GM12878 (cell line): ENCODE data around the gene TRIM26. TPM values are rescaled to one million over a fixed set of nuclear protein-coding genes. Genes with fewer than 3 reads are reported as not detected.

Experiments
- ATAC-seq: fragments of 200-7000 bp; cut with Tn5 transposase; 3 replicates; pipeline ENCODE4 v1.9.1; 2020; ENCODE audit warnings: mild to moderate bottlenecking, moderate library complexity
- BruUV-seq: library from RNA; stranded (reverse); fragments of 400-500 nt; replicated peaks from 2 replicates; lab custom pipeline; 2021; lab: Mats Ljungman, UMichigan
- CTCF ChIA-PET: fragments of 300-600 bp; sonication (Branson Sonifier 250); formaldehyde crosslinking; extraction: SDS; loops from one replicate; lab custom pipeline; 2021; ENCODE audit warnings: inconsistent platforms; lab: Yijun Ruan, JAX
- POLR2A ChIA-PET: fragments of 350-600 bp; formaldehyde crosslinking; extraction: SDS; loops from one replicate; lab custom pipeline; 2021; ENCODE audit warnings: inconsistent platforms; lab: Charles Lee
- RAD21 ChIA-PET: fragments of 300-600 bp; sonication (Branson Sonifier 250); formaldehyde crosslinking; loops from one replicate; lab custom pipeline; 2023; ENCODE audit warnings: antibody characterized with exemption; ENCODE audit not compliant: unreplicated experiment; lab: Charles Lee
- SMC1A ChIA-PET: fragments of 300-600 bp; sonication (Branson Sonifier 250); formaldehyde crosslinking; loops from one replicate; lab custom pipeline; 2023; ENCODE audit not compliant: unreplicated experiment, uncharacterized antibody; lab: Charles Lee
- DNase-seq: peaks from one replicate; pipeline ENCODE4 v3.0.0-alpha.2; 2011; ENCODE audit warnings: low read depth, low spot score
- FAIRE-seq: peaks from 3 replicates; lab custom pipeline; 2011; peaks lifted over from hg19 to GRCh38; lab: Jason Lieb, UNC
- H2AFZ ChIP-seq: 2 replicates; pipeline ENCODE4 v1.6.0; 2011; ENCODE audit warnings: low read depth, low read length, control low read depth; ENCODE audit not compliant: control insufficient read depth
- H3K27ac ChIP-seq: 2 replicates; pipeline ENCODE4 v1.5.1; 2011; ENCODE audit warnings: control low read depth; ENCODE audit not compliant: control insufficient read depth, insufficient read depth
- H3K27me3 ChIP-seq, 2 experiments: replicated peaks in 1 of 2; 2 replicates each; pipeline versions ENCODE4 v1.6.0 to v1.6.1; 2011; ENCODE audit warnings: low read length in 1 of 2; ENCODE audit not compliant: control insufficient read depth in 2 of 2, insufficient read depth in 2 of 2
- H3K36me3 ChIP-seq, 2 experiments: 2 replicates each; pipeline ENCODE4 v1.5.1; 2011; ENCODE audit warnings: low read length in 1 of 2; ENCODE audit not compliant: control insufficient read depth in 2 of 2, insufficient read depth in 2 of 2
- H3K4me1 ChIP-seq: 2 replicates; pipeline ENCODE4 v1.6.1; 2011; ENCODE audit warnings: mild to moderate bottlenecking, low read length, moderate library complexity, mixed read lengths; ENCODE audit not compliant: control insufficient read depth, insufficient read depth
- H3K4me2 ChIP-seq: 2 replicates; pipeline ENCODE4 v1.6.0; 2011; ENCODE audit warnings: control low read depth; ENCODE audit not compliant: control insufficient read depth, insufficient read depth
- H3K4me3 ChIP-seq: fragments of 200-600 bp; sonication (generic); 2 replicates; pipeline ENCODE4 v1.5.1; 2016
- H3K79me2 ChIP-seq: 2 replicates; pipeline ENCODE4 v1.6.0; 2011; ENCODE audit warnings: low read length; ENCODE audit not compliant: control insufficient read depth, insufficient read depth
- H3K9ac ChIP-seq: 2 replicates; pipeline ENCODE4 v1.8.0; 2011; ENCODE audit warnings: low read length, control low read depth, mixed read lengths; ENCODE audit not compliant: control insufficient read depth, insufficient read depth
- H3K9me3 ChIP-seq: replicated peaks from 3 replicates; pipeline ENCODE4 v1.5.1; 2011; ENCODE audit warnings: mild to moderate bottlenecking, low read length; ENCODE audit not compliant: control insufficient read depth, insufficient read depth
- H4K20me1 ChIP-seq: 2 replicates; pipeline ENCODE4 v1.6.0; 2011; ENCODE audit not compliant: control insufficient read depth, insufficient read depth
- BHLHE40 ChIP-seq, 2 experiments: fragments of 450-650 bp in 1 of 2; IDR thresholded peaks; 2 replicates each; pipeline ENCODE4 v1.6.1; 2011 to 2017; ENCODE audit warnings: low read depth in 2 of 2, borderline replicate concordance in 1 of 2, improper control_type of control experiment in 1 of 2, low read length in 1 of 2, mild to moderate bottlenecking in 1 of 2
- CBX5 ChIP-seq: sonication (generic); IDR thresholded peaks from 2 replicates; pipeline ENCODE4 v1.6.1; 2016; ENCODE audit warnings: low read depth, moderate library complexity, mild to moderate bottlenecking, inconsistent platforms
- GATAD2B ChIP-seq: fragments of 450-650 bp; conservative IDR thresholded peaks from 2 replicates; pipeline ENCODE4 v1.6.1; 2017; ENCODE audit warnings: low read depth, mild to moderate bottlenecking, moderate library complexity
- MYB ChIP-seq: fragments of 150-350 bp; IDR thresholded peaks from 2 replicates; pipeline ENCODE4 v1.6.1; 2014; ENCODE audit warnings: mild to moderate bottlenecking, low read depth, low read length, borderline replicate concordance
- NFIC ChIP-seq: IDR thresholded peaks from 2 replicates; pipeline ENCODE4 v1.6.1; 2012; ENCODE audit warnings: low read depth, mild to moderate bottlenecking, inconsistent platforms, low read length, moderate library complexity
- ZNF24 ChIP-seq: fragments of 450-650 bp; IDR thresholded peaks from 2 replicates; pipeline ENCODE4 v1.6.1; 2017; ENCODE audit warnings: antibody characterized with exemption, mild to moderate bottlenecking
- WGBS: methylation state at CpG from one replicate; pipeline ENCODE4 v1.1.6; 2016; ENCODE audit warnings: low lambda C conversion rate; ENCODE audit not compliant: insufficient replicate concordance, insufficient coverage; ENCODE audit errors: missing lambda C conversion rate; 5-methylcytosine and 5-hydroxymethylcytosine counted together
- in situ Hi-C: fragments of 300-500 bp; cut with MboI; formaldehyde crosslinking; loops from 9 replicates; pipeline ENCODE4 v1.14.3; 2018; ENCODE audit warnings: mixed read lengths
- intact Hi-C: fragments of 100-400 bp; cut with micrococcal nuclease; formaldehyde crosslinking; loops from one replicate; pipeline ENCODE4 v1.14.2; 2022; ENCODE audit not compliant: unreplicated experiment
- polyA plus RNA-seq, 11 experiments: library from polyadenylated mRNA; depleted of rRNA in 4 of 11; unstranded in 6 of 11; stranded (reverse) in 5 of 11; fragments of >200 nt; fragmentation: Nextera tagmentation in 4 of 11; fragmentation: Illumina TruSeq in 1 of 11; extraction: Ambion mirVana in 4 of 11; extraction: Trizol in 1 of 11; gene quantifications; 1 replicate in 1 of 11; 2 replicates in 10 of 11; pipeline versions ENCODE4 v1.2.1 to v1.2.3, GENCODE V29; 2011 to 2016; ENCODE audit warnings: inconsistent platforms in 2 of 11, missing spikeins in 2 of 11, low read depth in 1 of 11
- total RNA-seq, 4 experiments: library from RNA; depleted of rRNA in 3 of 4; stranded (reverse); fragments of >200 nt in 3 of 4; fragmentation: Illumina TruSeq in 1 of 4; extraction: Trizol in 1 of 4; gene quantifications; 2 replicates each; pipeline versions ENCODE4 v1.2.1 to v1.2.3, GENCODE V29; 2013 to 2021
- TF ChIP-seq, protein P1 (sequence below): fragments of 450-650 bp; IDR thresholded peaks from 2 replicates; pipeline ENCODE4 v1.6.1; 2017; ENCODE audit warnings: low read depth, mild to moderate bottlenecking, moderate library complexity
- TF ChIP-seq, protein P2 (sequence below): IDR thresholded peaks from 2 replicates; pipeline ENCODE4 v1.6.1; 2011; ENCODE audit warnings: low read depth, mild to moderate bottlenecking, low read length, moderate library complexity, borderline replicate concordance; ENCODE audit errors: extremely low read depth
- TF ChIP-seq, protein P3 (sequence below): IDR thresholded peaks from 2 replicates; pipeline ENCODE4 v1.6.1; 2012; ENCODE audit warnings: improper control_type of control experiment, low read depth, low read length; ENCODE audit not compliant: insufficient replicate concordance

TRIM26 gene
- total and polyA plus RNA-seq, 10 of the 15 experiments (the other 5 are each of a cell fraction or from before 2014, with no cell fraction given): 13.1 to 79.6 (median 63.6) TPM

DNA sequence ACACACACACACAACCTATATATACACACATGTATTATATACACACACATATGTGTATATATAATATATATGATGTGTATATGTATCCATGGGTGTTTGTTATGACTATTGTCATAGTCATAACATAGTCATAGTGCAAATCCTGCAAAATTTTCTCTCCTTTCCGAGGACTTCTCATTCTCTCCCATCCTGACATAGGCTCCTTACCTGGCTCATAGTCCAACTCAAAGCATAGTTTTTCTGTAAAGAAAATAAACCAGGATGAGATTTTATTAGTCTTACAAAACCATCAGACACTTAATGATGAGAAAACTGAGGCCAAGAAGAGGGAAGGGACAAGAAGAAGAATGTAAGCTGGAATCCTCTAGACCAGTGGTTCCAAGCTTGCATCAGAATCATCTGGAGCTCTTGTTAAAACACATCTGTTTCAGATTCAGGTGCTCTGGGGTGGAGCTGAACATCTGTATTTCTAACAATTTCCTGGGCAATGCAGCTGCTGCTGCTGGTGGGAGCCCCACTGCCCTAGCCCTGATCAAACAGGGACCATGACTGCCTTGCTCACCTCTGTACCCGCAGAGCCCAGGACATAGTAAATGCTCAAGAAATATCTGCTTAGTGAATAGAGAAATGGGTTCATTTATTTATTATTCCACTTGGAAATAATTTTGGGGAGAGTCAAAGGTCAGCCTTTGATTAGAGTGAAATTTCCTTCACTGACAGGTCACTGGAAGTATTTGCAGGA is 57.5 kb downstream of the TRIM26 start (continued):
- TF ChIP-seq, protein P1, sequence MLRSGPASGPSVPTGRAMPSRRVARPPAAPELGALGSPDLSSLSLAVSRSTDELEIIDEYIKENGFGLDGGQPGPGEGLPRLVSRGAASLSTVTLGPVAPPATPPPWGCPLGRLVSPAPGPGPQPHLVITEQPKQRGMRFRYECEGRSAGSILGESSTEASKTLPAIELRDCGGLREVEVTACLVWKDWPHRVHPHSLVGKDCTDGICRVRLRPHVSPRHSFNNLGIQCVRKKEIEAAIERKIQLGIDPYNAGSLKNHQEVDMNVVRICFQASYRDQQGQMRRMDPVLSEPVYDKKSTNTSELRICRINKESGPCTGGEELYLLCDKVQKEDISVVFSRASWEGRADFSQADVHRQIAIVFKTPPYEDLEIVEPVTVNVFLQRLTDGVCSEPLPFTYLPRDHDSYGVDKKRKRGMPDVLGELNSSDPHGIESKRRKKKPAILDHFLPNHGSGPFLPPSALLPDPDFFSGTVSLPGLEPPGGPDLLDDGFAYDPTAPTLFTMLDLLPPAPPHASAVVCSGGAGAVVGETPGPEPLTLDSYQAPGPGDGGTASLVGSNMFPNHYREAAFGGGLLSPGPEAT: no peak
- TF ChIP-seq MYB (no peak), BHLHE40 (IDR thresholded peaks at IDR 0.05; ENCODE audit: borderline replicate concordance in 1 of 2, low read depth in 2 of 2, low read length in 1 of 2) (no peak)
- TF ChIP-seq, protein P2, sequence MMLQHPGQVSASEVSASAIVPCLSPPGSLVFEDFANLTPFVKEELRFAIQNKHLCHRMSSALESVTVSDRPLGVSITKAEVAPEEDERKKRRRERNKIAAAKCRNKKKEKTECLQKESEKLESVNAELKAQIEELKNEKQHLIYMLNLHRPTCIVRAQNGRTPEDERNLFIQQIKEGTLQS: no peak

DNA sequence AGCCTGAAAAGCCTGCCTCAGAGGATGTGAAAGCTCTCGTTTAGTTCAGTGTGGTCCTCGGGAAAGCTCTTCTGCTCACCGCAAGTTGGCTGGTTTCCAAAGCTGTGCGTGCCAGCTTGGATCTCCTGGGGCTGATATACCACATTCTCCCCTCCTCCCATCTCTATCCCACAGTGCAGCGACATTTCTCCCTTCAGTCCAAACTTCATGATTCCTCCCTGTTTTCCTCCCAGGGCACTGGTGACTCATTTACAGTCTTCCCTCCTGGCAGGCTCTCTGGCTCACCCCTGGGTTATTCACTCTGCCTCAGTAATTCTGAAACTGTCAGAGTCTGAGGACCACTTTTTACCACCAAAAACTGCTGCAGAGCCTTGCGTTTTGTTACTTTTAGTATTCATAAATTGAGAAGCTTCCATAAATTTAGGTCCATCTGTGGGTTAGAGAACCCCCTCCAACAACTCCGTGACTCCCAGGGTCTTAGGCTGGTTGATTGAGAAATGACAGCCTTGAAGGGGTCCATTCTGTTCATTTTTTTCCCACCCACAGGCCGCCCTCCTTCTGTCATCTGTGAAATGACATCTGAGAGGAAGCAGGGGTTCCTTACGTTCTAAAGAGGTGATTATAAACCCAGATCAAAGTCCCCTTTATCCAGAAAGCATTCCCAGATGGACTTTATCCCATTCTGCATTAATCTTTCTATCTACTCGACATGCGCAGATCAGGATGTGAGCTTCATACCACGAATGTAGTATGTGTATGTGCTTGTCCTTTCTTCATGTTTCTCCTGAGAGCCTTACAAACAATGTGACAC is 58.3 kb downstream of the TRIM26 start:
- 42% methylated on average over 12 of the region's 12 CpGs for WGBS
- H3K27me3 ChIP-seq: peaks cover 2% of the 10 kb centered on the region in 2 experiments; a peak in 3 of 4 replicates
- no peak overlapping the region for H3K4me3 ChIP-seq
- no peak for FAIRE-seq
- POLR2A ChIA-PET: no interaction called here
- H3K79me2 ChIP-seq: no peaks in the 10 kb centered on the region
- no peak overlapping the region for H3K27ac ChIP-seq
- no TSS peak for BruUV-seq
- no peak for ATAC-seq
- TF ChIP-seq CBX5: no peak
- no peak for TF ChIP-seq GATAD2B
- TF ChIP-seq ZNF24: no peak
- TF ChIP-seq, protein P3, sequence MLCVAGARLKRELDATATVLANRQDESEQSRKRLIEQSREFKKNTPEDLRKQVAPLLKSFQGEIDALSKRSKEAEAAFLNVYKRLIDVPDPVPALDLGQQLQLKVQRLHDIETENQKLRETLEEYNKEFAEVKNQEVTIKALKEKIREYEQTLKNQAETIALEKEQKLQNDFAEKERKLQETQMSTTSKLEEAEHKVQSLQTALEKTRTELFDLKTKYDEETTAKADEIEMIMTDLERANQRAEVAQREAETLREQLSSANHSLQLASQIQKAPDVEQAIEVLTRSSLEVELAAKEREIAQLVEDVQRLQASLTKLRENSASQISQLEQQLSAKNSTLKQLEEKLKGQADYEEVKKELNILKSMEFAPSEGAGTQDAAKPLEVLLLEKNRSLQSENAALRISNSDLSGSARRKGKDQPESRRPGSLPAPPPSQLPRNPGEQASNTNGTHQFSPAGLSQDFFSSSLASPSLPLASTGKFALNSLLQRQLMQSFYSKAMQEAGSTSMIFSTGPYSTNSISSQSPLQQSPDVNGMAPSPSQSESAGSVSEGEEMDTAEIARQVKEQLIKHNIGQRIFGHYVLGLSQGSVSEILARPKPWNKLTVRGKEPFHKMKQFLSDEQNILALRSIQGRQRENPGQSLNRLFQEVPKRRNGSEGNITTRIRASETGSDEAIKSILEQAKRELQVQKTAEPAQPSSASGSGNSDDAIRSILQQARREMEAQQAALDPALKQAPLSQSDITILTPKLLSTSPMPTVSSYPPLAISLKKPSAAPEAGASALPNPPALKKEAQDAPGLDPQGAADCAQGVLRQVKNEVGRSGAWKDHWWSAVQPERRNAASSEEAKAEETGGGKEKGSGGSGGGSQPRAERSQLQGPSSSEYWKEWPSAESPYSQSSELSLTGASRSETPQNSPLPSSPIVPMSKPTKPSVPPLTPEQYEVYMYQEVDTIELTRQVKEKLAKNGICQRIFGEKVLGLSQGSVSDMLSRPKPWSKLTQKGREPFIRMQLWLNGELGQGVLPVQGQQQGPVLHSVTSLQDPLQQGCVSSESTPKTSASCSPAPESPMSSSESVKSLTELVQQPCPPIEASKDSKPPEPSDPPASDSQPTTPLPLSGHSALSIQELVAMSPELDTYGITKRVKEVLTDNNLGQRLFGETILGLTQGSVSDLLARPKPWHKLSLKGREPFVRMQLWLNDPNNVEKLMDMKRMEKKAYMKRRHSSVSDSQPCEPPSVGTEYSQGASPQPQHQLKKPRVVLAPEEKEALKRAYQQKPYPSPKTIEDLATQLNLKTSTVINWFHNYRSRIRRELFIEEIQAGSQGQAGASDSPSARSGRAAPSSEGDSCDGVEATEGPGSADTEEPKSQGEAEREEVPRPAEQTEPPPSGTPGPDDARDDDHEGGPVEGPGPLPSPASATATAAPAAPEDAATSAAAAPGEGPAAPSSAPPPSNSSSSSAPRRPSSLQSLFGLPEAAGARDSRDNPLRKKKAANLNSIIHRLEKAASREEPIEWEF: no peak
- TF ChIP-seq NFIC: no peak
- TF ChIP-seq, all 136 proteins: peak for 0
- H3K9me3 ChIP-seq: no peaks in the 10 kb centered on the region
- CTCF ChIA-PET: interaction anchor here (1.1 kb wide), 1 partner anchor 13 kb away, joined by 4 read pairs; no protein-coding TSS in a partner anchor
- no peak for DNase-seq
- RAD21 ChIA-PET: interaction anchor here (0.9 to 1.0 kb wide), 2 partner anchors 12 to 52 kb away, joined by 3 to 8 read pairs; no protein-coding TSS in a partner anchor
- in situ Hi-C loops: no loop called here
- H3K4me1 ChIP-seq: peaks cover 4% of the 10 kb centered on the region; the same call in 1 of the 2 replicates
- H4K20me1 ChIP-seq: no peaks in the 10 kb centered on the region
- H3K36me3 ChIP-seq: no peaks in the 10 kb centered on the region
- H3K4me2 ChIP-seq: no peak overlapping the region
- H2AFZ ChIP-seq: no peak overlapping the region
- SMC1A ChIA-PET: interaction anchor here (1.1 kb wide), 1 partner anchor 52 kb away, joined by 4 read pairs; no protein-coding TSS in a partner anchor
- H3K9ac ChIP-seq: no peak overlapping the region
- intact Hi-C loops: no loop called here
